ENCODE measurements around the gene MCM8.
A peak's percentile ranks its signal among the peaks of the same experiment; 100 is the strongest.

Gene MCM8

GRCh38 chr20:6034134-6034969 is 83.9 kb downstream of the MCM8 start:
- no peaks in the 10 kb centered on the region for H3K27me3 ChIP-seq (ENCODE audit: control insufficient read depth in 5 of 5, insufficient read depth in 4 of 5, low read length in 5 of 5)
- H3K36me3 ChIP-seq (ENCODE audit: control insufficient read depth in 5 of 5, insufficient read depth in 5 of 5, low read length in 5 of 5): peaks cover 37 to 59% (median 47%) of the 10 kb centered on the region in 5 donors
- H3K4me1 ChIP-seq (ENCODE audit: control insufficient read depth in 5 of 5, insufficient read depth in 5 of 5, low read length in 5 of 5): peaks cover 0 to 12% (median 9%) of the 10 kb centered on the region in 5 donors
- H3K9ac ChIP-seq (ENCODE audit: low read length in 5 of 5): no peak overlapping the region
- H3K4me3 ChIP-seq (ENCODE audit: low read depth in 1 of 5, low read length in 5 of 5): no peak overlapping the region
- no peaks in the 10 kb centered on the region for H3K9me3 ChIP-seq (ENCODE audit: control insufficient read depth in 5 of 5, low read length in 5 of 5)
- no peak overlapping the region for H3K27ac ChIP-seq (ENCODE audit: low read depth, low read length)

GRCh38 chr20:6036213-6036612 is 85.8 kb downstream of the MCM8 start:
- Histone ChIP-seq H3K36me3 (ENCODE audit: control insufficient read depth in 5 of 5, insufficient read depth in 5 of 5, low read length in 5 of 5) (peaks cover 45 to 70% (median 64%) of the 10 kb centered on the region in 5 donors), H3K27ac (ENCODE audit: low read depth, low read length) (no peak overlapping the region), H3K27me3 (ENCODE audit: control insufficient read depth in 5 of 5, insufficient read depth in 4 of 5, low read length in 5 of 5) (no peaks in the 10 kb centered on the region), H3K9me3 (ENCODE audit: control insufficient read depth in 5 of 5, low read length in 5 of 5) (no peaks in the 10 kb centered on the region), H3K9ac (ENCODE audit: low read length in 5 of 5) (no peak overlapping the region), H3K4me1 (ENCODE audit: control insufficient read depth in 5 of 5, insufficient read depth in 5 of 5, low read length in 5 of 5) (peaks cover 0 to 8% (median 4%) of the 10 kb centered on the region in 5 donors), H3K4me3 (ENCODE audit: low read depth in 1 of 5, low read length in 5 of 5) (no peak overlapping the region)

GRCh38 chr20:6037082-6037481 is 86.6 kb downstream of the MCM8 start:
- Histone ChIP-seq H3K36me3 (ENCODE audit: control insufficient read depth in 5 of 5, insufficient read depth in 5 of 5, low read length in 5 of 5) (peaks cover 45 to 77% (median 73%) of the 10 kb centered on the region in 5 donors), H3K9ac (ENCODE audit: low read length in 5 of 5) (no peak overlapping the region)

GRCh38 chr20:6038256-6038655 is 87.8 kb downstream of the MCM8 start:
- Histone ChIP-seq H3K4me1 (ENCODE audit: control insufficient read depth in 5 of 5, insufficient read depth in 5 of 5, low read length in 5 of 5) (peaks cover 0 to 8% (median 4%) of the 10 kb centered on the region in 5 donors), H3K9me3 (ENCODE audit: control insufficient read depth in 5 of 5, low read length in 5 of 5) (no peaks in the 10 kb centered on the region), H3K4me3 (ENCODE audit: low read depth in 1 of 5, low read length in 5 of 5) (no peak overlapping the region), H3K36me3 (ENCODE audit: control insufficient read depth in 5 of 5, insufficient read depth in 5 of 5, low read length in 5 of 5) (peaks cover 40 to 81% (median 72%) of the 10 kb centered on the region in 5 donors), H3K9ac (ENCODE audit: low read length in 5 of 5) (no peak overlapping the region), H3K27ac (ENCODE audit: low read depth, low read length) (no peak overlapping the region), H3K27me3 (ENCODE audit: control insufficient read depth in 5 of 5, insufficient read depth in 4 of 5, low read length in 5 of 5) (no peaks in the 10 kb centered on the region)

More at GRCh38 chr20:6037082-6037481, 86.6 kb downstream of the MCM8 start:
- peaks cover 0 to 8% (median 4%) of the 10 kb centered on the region in 5 donors for H3K4me1 ChIP-seq (ENCODE audit: control insufficient read depth in 5 of 5, insufficient read depth in 5 of 5, low read length in 5 of 5)
- H3K27me3 ChIP-seq (ENCODE audit: control insufficient read depth in 5 of 5, insufficient read depth in 4 of 5, low read length in 5 of 5): no peaks in the 10 kb centered on the region
- H3K4me3 ChIP-seq (ENCODE audit: low read depth in 1 of 5, low read length in 5 of 5): no peak overlapping the region
- no peak overlapping the region for H3K27ac ChIP-seq (ENCODE audit: low read depth, low read length)
- H3K9me3 ChIP-seq (ENCODE audit: control insufficient read depth in 5 of 5, low read length in 5 of 5): no peaks in the 10 kb centered on the region

GRCh38 chr20:6039766-6040165 is 89.3 kb downstream of the MCM8 start:
- Histone ChIP-seq H3K9me3 (ENCODE audit: control insufficient read depth in 5 of 5, low read length in 5 of 5) (no peaks in the 10 kb centered on the region), H3K27me3 (ENCODE audit: control insufficient read depth in 5 of 5, insufficient read depth in 4 of 5, low read length in 5 of 5) (no peaks in the 10 kb centered on the region), H3K27ac (ENCODE audit: low read depth, low read length) (no peak overlapping the region), H3K4me1 (ENCODE audit: control insufficient read depth in 5 of 5, insufficient read depth in 5 of 5, low read length in 5 of 5) (peaks cover 0 to 8% (median 0%) of the 10 kb centered on the region in 5 donors), H3K4me3 (ENCODE audit: low read depth in 1 of 5, low read length in 5 of 5) (no peak overlapping the region), H3K9ac (ENCODE audit: low read length in 5 of 5) (no peak overlapping the region), H3K36me3 (ENCODE audit: control insufficient read depth in 5 of 5, insufficient read depth in 5 of 5, low read length in 5 of 5) (peaks cover 31 to 66% (median 57%) of the 10 kb centered on the region in 5 donors)

- H3K36me3 ChIP-seq (ENCODE audit: control insufficient read depth in 5 of 5, insufficient read depth in 5 of 5, low read length in 5 of 5): peaks cover 24 to 64% (median 51%) of the 10 kb centered on the region in 5 donors
- peak overlapping the region in 1 of 5 donors; percentile 30 for H3K9ac ChIP-seq (ENCODE audit: low read length in 5 of 5)
- no peaks in the 10 kb centered on the region for H3K27me3 ChIP-seq (ENCODE audit: control insufficient read depth in 5 of 5, insufficient read depth in 4 of 5, low read length in 5 of 5)
- no peaks in the 10 kb centered on the region for H3K9me3 ChIP-seq (ENCODE audit: control insufficient read depth in 5 of 5, low read length in 5 of 5)
- no peak overlapping the region for H3K4me3 ChIP-seq (ENCODE audit: low read depth in 1 of 5, low read length in 5 of 5)
- H3K4me1 ChIP-seq (ENCODE audit: control insufficient read depth in 5 of 5, insufficient read depth in 5 of 5, low read length in 5 of 5): peaks cover 0 to 8% (median 0%) of the 10 kb centered on the region in 5 donors
- H3K27ac ChIP-seq (ENCODE audit: low read depth, low read length): no peak overlapping the region
These were observed 90.1 kb downstream of the MCM8 start for GRCh38 chr20:6040540-6040939.

- no peaks in the 10 kb centered on the region for H3K27me3 ChIP-seq (ENCODE audit: control insufficient read depth in 5 of 5, insufficient read depth in 4 of 5, low read length in 5 of 5)
- H3K4me1 ChIP-seq (ENCODE audit: control insufficient read depth in 5 of 5, insufficient read depth in 5 of 5, low read length in 5 of 5): peaks cover 0 to 8% (median 0%) of the 10 kb centered on the region in 5 donors
- no peak overlapping the region for H3K9ac ChIP-seq (ENCODE audit: low read length in 5 of 5)
- H3K27ac ChIP-seq (ENCODE audit: low read depth, low read length): no peak overlapping the region
- peaks cover 24 to 61% (median 47%) of the 10 kb centered on the region in 5 donors for H3K36me3 ChIP-seq (ENCODE audit: control insufficient read depth in 5 of 5, insufficient read depth in 5 of 5, low read length in 5 of 5)
- H3K4me3 ChIP-seq (ENCODE audit: low read depth in 1 of 5, low read length in 5 of 5): no peak overlapping the region
- no peaks in the 10 kb centered on the region for H3K9me3 ChIP-seq (ENCODE audit: control insufficient read depth in 5 of 5, low read length in 5 of 5)
These were observed 90.7 kb downstream of the MCM8 start for GRCh38 chr20:6040958-6041807.

- Histone ChIP-seq H3K9me3 (ENCODE audit: control insufficient read depth in 5 of 5, low read length in 5 of 5) (no peaks in the 10 kb centered on the region), H3K27ac (ENCODE audit: low read depth, low read length) (no peak overlapping the region), H3K36me3 (ENCODE audit: control insufficient read depth in 5 of 5, insufficient read depth in 5 of 5, low read length in 5 of 5) (peaks cover 21 to 54% (median 42%) of the 10 kb centered on the region in 5 donors), H3K9ac (ENCODE audit: low read length in 5 of 5) (no peak overlapping the region), H3K4me1 (ENCODE audit: control insufficient read depth in 5 of 5, insufficient read depth in 5 of 5, low read length in 5 of 5) (peaks cover 0 to 8% (median 0%) of the 10 kb centered on the region in 5 donors), H3K4me3 (ENCODE audit: low read depth in 1 of 5, low read length in 5 of 5) (no peak overlapping the region), H3K27me3 (ENCODE audit: control insufficient read depth in 5 of 5, insufficient read depth in 4 of 5, low read length in 5 of 5) (no peaks in the 10 kb centered on the region)
These were observed 91.4 kb downstream of the MCM8 start for GRCh38 chr20:6041808-6042265.

- Histone ChIP-seq H3K27ac (ENCODE audit: low read depth, low read length) (no peak overlapping the region), H3K9ac (ENCODE audit: low read length in 5 of 5) (no peak overlapping the region), H3K27me3 (ENCODE audit: control insufficient read depth in 5 of 5, insufficient read depth in 4 of 5, low read length in 5 of 5) (no peaks in the 10 kb centered on the region), H3K4me3 (ENCODE audit: low read depth in 1 of 5, low read length in 5 of 5) (no peak overlapping the region), H3K4me1 (ENCODE audit: control insufficient read depth in 5 of 5, insufficient read depth in 5 of 5, low read length in 5 of 5) (peaks cover 0 to 8% (median 0%) of the 10 kb centered on the region in 5 donors), H3K36me3 (ENCODE audit: control insufficient read depth in 5 of 5, insufficient read depth in 5 of 5, low read length in 5 of 5) (peaks cover 8 to 32% (median 26%) of the 10 kb centered on the region in 5 donors), H3K9me3 (ENCODE audit: control insufficient read depth in 5 of 5, low read length in 5 of 5) (no peaks in the 10 kb centered on the region)
These were observed 93.7 kb downstream of the MCM8 start for GRCh38 chr20:6044115-6044514.

All from subcutaneous abdominal adipose tissue (tissue), 5 donors.